CD4-positive, alpha-beta T cell treated with Interleukin-17A for 1 hour (primary cell): ENCODE data around the gene FLG.
"Not testable (repeated sequence)": the region's sequence is repeated elsewhere in the genome, so short reads cannot be mapped to it uniquely, and the experiment has no call there.

Experiments
- DNase-seq: peaks from one replicate; pipeline ENCODE4 v3.0.0-alpha.2; 2020

The FLG gene

GRCh38 chr1:152325111-152325510, at the start of gene FLG:
FLG (minus strand) TSS chr1:152325239; CDS start chr1:152315456, 9,783 bp downstream.
- no peak for DNase-seq

GRCh38 chr1:152374451-152374850, 49.4 kb upstream of the FLG start:
- no peak for DNase-seq

- DNase-seq, result no peak
Measured at GRCh38 chr1:152372672-152373071, 47.6 kb upstream of the FLG start.

- DNase-seq, result no peak
Measured at GRCh38 chr1:152367436-152367835, 42.4 kb upstream of the FLG start.

- DNase-seq, result no peak
Measured at GRCh38 chr1:152359906-152360305, 34.9 kb upstream of the FLG start, which contains the start of gene FLG2. FLG2 (minus strand) TSS chr1:152360006; CDS start chr1:152358884, 1,122 bp downstream.

- no peak for DNase-seq
Measured at GRCh38 chr1:152356736-152357135, 31.7 kb upstream of the FLG start.

GRCh38 chr1:152349611-152350010, 24.6 kb upstream of the FLG start:
- DNase-seq, result no peak

- DNase-seq, result no peak
Measured at GRCh38 chr1:152348447-152348846, 23.4 kb upstream of the FLG start.

- DNase-seq, result peak; percentile 75
Measured at GRCh38 chr1:152347116-152347728, 22.2 kb upstream of the FLG start.

GRCh38 chr1:152344438-152344837, 19.4 kb upstream of the FLG start:
- DNase-seq, result no peak

GRCh38 chr1:152343006-152343405, 18.0 kb upstream of the FLG start:
- DNase-seq, result no peak

- no peak for DNase-seq
Measured at GRCh38 chr1:152335399-152335798, 10.4 kb upstream of the FLG start.

GRCh38 chr1:152328801-152329391, 3.9 kb upstream of the FLG start:
- DNase-seq, result no peak

GRCh38 chr1:152313970-152314369, 11.1 kb downstream of the FLG start:
- no peak for DNase-seq

- DNase-seq, result no peak
Measured at GRCh38 chr1:152313319-152313801, 11.7 kb downstream of the FLG start.

GRCh38 chr1:152312169-152312568, 12.9 kb downstream of the FLG start:
- DNase-seq, result not testable (repeated sequence)

GRCh38 chr1:152309955-152310354, 15.1 kb downstream of the FLG start:
- no peak for DNase-seq

- DNase-seq, result not testable (repeated sequence)
Measured at GRCh38 chr1:152309320-152309901, 15.6 kb downstream of the FLG start.

GRCh38 chr1:152308758-152309157, 16.3 kb downstream of the FLG start:
- not testable (repeated sequence) for DNase-seq

GRCh38 chr1:152307970-152308369, 17.1 kb downstream of the FLG start:
- DNase-seq, result not testable (repeated sequence)

GRCh38 chr1:152306123-152306522, 18.9 kb downstream of the FLG start:
- not testable (repeated sequence) for DNase-seq

- DNase-seq, result not testable (repeated sequence)
Measured at GRCh38 chr1:152304773-152305172, 20.3 kb downstream of the FLG start.

GRCh38 chr1:152303139-152303872, 21.7 kb downstream of the FLG start:
- not testable (repeated sequence) for DNase-seq
